Measurements from ENCODE around the gene CSNK2B.

- TF ChIP-seq U2AF2 (optimal IDR thresholded peaks at IDR 0.05; ENCODE audit: low read depth, low read length) (no peak), SP1 (CRISPR knock-in tag; IDR thresholded peaks at IDR 0.05) (no peak), ELF1 (tag; IDR thresholded peaks at IDR 0.05) (no peak), CHD7 (IDR thresholded peaks at IDR 0.05; ENCODE audit: low read depth, low read length) (no peak), ZKSCAN1 (IDR thresholded peaks at IDR 0.05; ENCODE audit: low read depth, low read length) (no peak), GTF2F1 (IDR thresholded peaks at IDR 0.05; ENCODE audit: low read depth, low read length) (no peak), CTCF (IDR thresholded peaks at IDR 0.05 in 2 of 3, conservative IDR thresholded peaks at IDR 0.05 in 1 of 3; ENCODE audit: insufficient read depth in 2 of 3, low read depth in 1 of 3, low read length in 3 of 3) (no peak), TOE1 (IDR thresholded peaks at IDR 0.05; ENCODE audit: borderline replicate concordance) (no peak), TOE1 (CRISPR knock-in tag; IDR thresholded peaks at IDR 0.05; ENCODE audit: borderline replicate concordance, low read depth) (no peak)
These were observed 20.6 kb upstream of the CSNK2B start for GRCh38 chr6:31645325-31645724.
